SK-N-SH treated with all-trans-retinoic acid at 6 μM for 48 hours (cell line): ENCODE results near the gene ZBTB7B.

Source experiments
- ESRRG ChIP-seq: fragments of 250-450 bp; sonication (Bioruptor Pico); IDR thresholded peaks from 2 replicates; pipeline ENCODE4 v1.6.1; 2021; ENCODE audit warnings: mild to moderate bottlenecking
- ISL1 ChIP-seq: fragments of 250-450 bp; sonication (Bioruptor Pico); IDR thresholded peaks from 2 replicates; pipeline ENCODE4 v2.1.2; 2022; ENCODE audit warnings: mild to moderate bottlenecking, moderate library complexity
- SNAI2 ChIP-seq: fragments of 250-450 bp; sonication (Bioruptor Pico); IDR thresholded peaks from 2 replicates; pipeline ENCODE4 v1.5.0; 2020; ENCODE audit warnings: mild to moderate bottlenecking, moderate library complexity
- TOX ChIP-seq: fragments of 250-450 bp; sonication (Bioruptor Pico); IDR thresholded peaks from 2 replicates; pipeline ENCODE4 v1.8.0; 2021; ENCODE audit warnings: mild to moderate bottlenecking, moderate library complexity, borderline replicate concordance
- ZNF8 ChIP-seq: fragments of 450-650 bp; formaldehyde crosslinking; IDR thresholded peaks from 2 replicates; pipeline ENCODE4 v1.5.0; 2020; ENCODE audit warnings: mild to moderate bottlenecking, moderate library complexity
- TF ChIP-seq, protein P1 (sequence below): fragments of 250-450 bp; sonication (Bioruptor Pico); IDR thresholded peaks from 2 replicates; pipeline ENCODE4 v1.8.0; 2020; ENCODE audit warnings: mild to moderate bottlenecking, moderate library complexity, borderline replicate concordance
- TF ChIP-seq, protein P2 (sequence below): fragments of 250-450 bp; sonication (Bioruptor Pico); IDR thresholded peaks from 2 replicates; pipeline ENCODE4 v1.5.0; 2020; ENCODE audit warnings: mild to moderate bottlenecking, moderate library complexity

DNA sequence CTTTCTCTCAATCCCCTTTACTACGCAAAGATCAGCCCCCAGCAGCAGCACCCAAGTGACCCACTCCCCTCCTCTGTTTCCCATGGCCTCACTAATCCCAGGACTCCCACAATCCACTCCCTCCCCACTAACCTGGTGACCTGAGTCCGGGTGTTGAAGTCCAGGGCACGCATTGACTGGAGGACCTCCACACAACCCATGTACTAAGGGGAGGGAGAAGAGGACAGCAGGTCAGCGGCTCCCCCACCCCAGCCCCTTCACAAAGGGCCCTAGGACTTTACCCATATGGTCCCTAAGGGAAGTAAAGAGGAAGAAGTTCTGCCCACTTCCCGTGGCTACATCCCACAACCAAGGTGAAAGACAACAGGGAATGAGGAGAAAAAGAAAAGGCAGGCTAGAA, 33.4 kb upstream of the ZBTB7B start:
- TF ChIP-seq ZNF8 (CRISPR knock-in tag) (no peak), ISL1 (no peak), ESRRG (no peak), TOX (CRISPR knock-in tag) (no peak), SNAI2 (CRISPR knock-in tag) (no peak)
- TF ChIP-seq, protein P1, sequence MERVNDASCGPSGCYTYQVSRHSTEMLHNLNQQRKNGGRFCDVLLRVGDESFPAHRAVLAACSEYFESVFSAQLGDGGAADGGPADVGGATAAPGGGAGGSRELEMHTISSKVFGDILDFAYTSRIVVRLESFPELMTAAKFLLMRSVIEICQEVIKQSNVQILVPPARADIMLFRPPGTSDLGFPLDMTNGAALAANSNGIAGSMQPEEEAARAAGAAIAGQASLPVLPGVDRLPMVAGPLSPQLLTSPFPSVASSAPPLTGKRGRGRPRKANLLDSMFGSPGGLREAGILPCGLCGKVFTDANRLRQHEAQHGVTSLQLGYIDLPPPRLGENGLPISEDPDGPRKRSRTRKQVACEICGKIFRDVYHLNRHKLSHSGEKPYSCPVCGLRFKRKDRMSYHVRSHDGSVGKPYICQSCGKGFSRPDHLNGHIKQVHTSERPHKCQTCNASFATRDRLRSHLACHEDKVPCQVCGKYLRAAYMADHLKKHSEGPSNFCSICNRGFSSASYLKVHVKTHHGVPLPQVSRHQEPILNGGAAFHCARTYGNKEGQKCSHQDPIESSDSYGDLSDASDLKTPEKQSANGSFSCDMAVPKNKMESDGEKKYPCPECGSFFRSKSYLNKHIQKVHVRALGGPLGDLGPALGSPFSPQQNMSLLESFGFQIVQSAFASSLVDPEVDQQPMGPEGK (CRISPR knock-in tag), result no peak
- TF ChIP-seq, protein P2, sequence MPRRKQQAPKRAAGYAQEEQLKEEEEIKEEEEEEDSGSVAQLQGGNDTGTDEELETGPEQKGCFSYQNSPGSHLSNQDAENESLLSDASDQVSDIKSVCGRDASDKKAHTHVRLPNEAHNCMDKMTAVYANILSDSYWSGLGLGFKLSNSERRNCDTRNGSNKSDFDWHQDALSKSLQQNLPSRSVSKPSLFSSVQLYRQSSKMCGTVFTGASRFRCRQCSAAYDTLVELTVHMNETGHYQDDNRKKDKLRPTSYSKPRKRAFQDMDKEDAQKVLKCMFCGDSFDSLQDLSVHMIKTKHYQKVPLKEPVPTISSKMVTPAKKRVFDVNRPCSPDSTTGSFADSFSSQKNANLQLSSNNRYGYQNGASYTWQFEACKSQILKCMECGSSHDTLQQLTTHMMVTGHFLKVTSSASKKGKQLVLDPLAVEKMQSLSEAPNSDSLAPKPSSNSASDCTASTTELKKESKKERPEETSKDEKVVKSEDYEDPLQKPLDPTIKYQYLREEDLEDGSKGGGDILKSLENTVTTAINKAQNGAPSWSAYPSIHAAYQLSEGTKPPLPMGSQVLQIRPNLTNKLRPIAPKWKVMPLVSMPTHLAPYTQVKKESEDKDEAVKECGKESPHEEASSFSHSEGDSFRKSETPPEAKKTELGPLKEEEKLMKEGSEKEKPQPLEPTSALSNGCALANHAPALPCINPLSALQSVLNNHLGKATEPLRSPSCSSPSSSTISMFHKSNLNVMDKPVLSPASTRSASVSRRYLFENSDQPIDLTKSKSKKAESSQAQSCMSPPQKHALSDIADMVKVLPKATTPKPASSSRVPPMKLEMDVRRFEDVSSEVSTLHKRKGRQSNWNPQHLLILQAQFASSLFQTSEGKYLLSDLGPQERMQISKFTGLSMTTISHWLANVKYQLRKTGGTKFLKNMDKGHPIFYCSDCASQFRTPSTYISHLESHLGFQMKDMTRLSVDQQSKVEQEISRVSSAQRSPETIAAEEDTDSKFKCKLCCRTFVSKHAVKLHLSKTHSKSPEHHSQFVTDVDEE (CRISPR knock-in tag), result no peak
